ENCODE measurements around the gene STRADA.
"Not testable (repeated sequence)": the region's sequence is repeated elsewhere in the genome, so short reads cannot be mapped to it uniquely, and the experiment has no call there.

STRADA gene

GRCh38 chr17:63753215-63753614 is 11.6 kb upstream of the STRADA start:
- no peak for DNase-seq

- DNase-seq: no peak
These were observed 11.1 kb upstream of the STRADA start for GRCh38 chr17:63752707-63753106.

- DNase-seq: peak; percentile 25
These were observed 10.2 kb upstream of the STRADA start for GRCh38 chr17:63751806-63752205.

- no peak for DNase-seq
These were observed 524 bp downstream of the STRADA start for GRCh38 chr17:63741143-63741407.

GRCh38 chr17:63740464-63741142 is 996 bp downstream of the STRADA start:
- no peak for DNase-seq

GRCh38 chr17:63735691-63736090 is 5.9 kb downstream of the STRADA start:
- DNase-seq: no peak

GRCh38 chr17:63722403-63722802 is 19.2 kb downstream of the STRADA start:
- DNase-seq: no peak

GRCh38 chr17:63720194-63720593 is 21.4 kb downstream of the STRADA start:
- DNase-seq: not testable (repeated sequence)

- no peak for DNase-seq
These were observed 22.6 kb downstream of the STRADA start for GRCh38 chr17:63718988-63719387.

- no peak for DNase-seq
These were observed 25.2 kb downstream of the STRADA start for GRCh38 chr17:63716426-63716825.

GRCh38 chr17:63714550-63715277 is 26.9 kb downstream of the STRADA start:
- DNase-seq: no peak

- no peak for DNase-seq
These were observed 32.5 kb downstream of the STRADA start for GRCh38 chr17:63709110-63709509.

- DNase-seq: no peak
These were observed 34.4 kb downstream of the STRADA start for GRCh38 chr17:63707151-63707550.

GRCh38 chr17:63706336-63707082 is 35.1 kb downstream of the STRADA start:
- no peak for DNase-seq

GRCh38 chr17:63705657-63706056 is 35.9 kb downstream of the STRADA start:
- no peak for DNase-seq

- no peak for DNase-seq
These were observed 36.8 kb downstream of the STRADA start for GRCh38 chr17:63704836-63705235.

- DNase-seq: no peak
These were observed 37.4 kb downstream of the STRADA start for GRCh38 chr17:63704259-63704576.

GRCh38 chr17:63703556-63704258 is 37.9 kb downstream of the STRADA start:
- no peak for DNase-seq

GRCh38 chr17:63703029-63703428 is 38.6 kb downstream of the STRADA start:
- DNase-seq: no peak

- DNase-seq: no peak
These were observed 38.9 kb downstream of the STRADA start for GRCh38 chr17:63702721-63703015.

GRCh38 chr17:63701868-63702720 is 39.5 kb downstream of the STRADA start:
- peak; percentile 85 for DNase-seq

- DNase-seq: no peak
These were observed 40.2 kb downstream of the STRADA start for GRCh38 chr17:63701456-63701820.
